H1 (cell line): ENCODE results near the gene GNAI2. TPM values are rescaled to one million over a fixed set of nuclear protein-coding genes. Genes with fewer than 3 reads are reported as not detected.

Experiments used
- CTCF ChIA-PET: fragments of 300-600 bp; sonication (Branson Sonifier 250); formaldehyde crosslinking; loops from one replicate; lab custom pipeline; 2021; ENCODE audit not compliant: partially characterized antibody; lab: Charles Lee
- POLR2A ChIA-PET: fragments of 300-600 bp; sonication (Branson Sonifier 250); formaldehyde crosslinking; loops from one replicate; lab custom pipeline; 2021; ENCODE audit warnings: inconsistent platforms; ENCODE audit not compliant: partially characterized antibody; lab: Charles Lee
- DNase-seq, 2 experiments: peaks; one replicate each; pipeline versions ENCODE4 v3.0.0 to v3.0.0-alpha.2; 2010 to 2022; ENCODE audit warnings: low spot score in 2 of 2, low read depth in 1 of 2, mixed read lengths in 1 of 2
- FAIRE-seq: peaks from 2 replicates; lab custom pipeline; 2011; peaks lifted over from hg19 to GRCh38; lab: Jason Lieb, UNC
- H2AFZ ChIP-seq: 2 replicates; pipeline ENCODE4 v1.8.1; 2012; ENCODE audit warnings: low read length, inconsistent platforms
- H2AK5ac ChIP-seq: 2 replicates; pipeline ENCODE4 v1.6.1; 2013; ENCODE audit warnings: low read depth, low read length
- H2BK120ac ChIP-seq: replicated peaks from 2 replicates; pipeline ENCODE3; 2013; ENCODE audit warnings: low read depth, low read length, inconsistent platforms
- H2BK12ac ChIP-seq: 2 replicates; pipeline ENCODE4 v1.6.1; 2013; ENCODE audit warnings: low read depth, low read length
- H2BK15ac ChIP-seq: 2 replicates; pipeline ENCODE4 v1.6.1; 2013; ENCODE audit warnings: low read length
- H2BK20ac ChIP-seq: 2 replicates; pipeline ENCODE4 v1.6.1; 2013; ENCODE audit warnings: low read length
- H2BK5ac ChIP-seq: 2 replicates; pipeline ENCODE4 v1.6.1; 2013; ENCODE audit warnings: low read depth, low read length
- H3K14ac ChIP-seq: 2 replicates; pipeline ENCODE4 v1.6.1; 2013; ENCODE audit warnings: inconsistent platforms; ENCODE audit not compliant: insufficient read length
- H3K18ac ChIP-seq: 2 replicates; pipeline ENCODE4 v1.6.1; 2013; ENCODE audit warnings: low read length; ENCODE audit errors: extremely low read depth
- H3K23ac ChIP-seq: 2 replicates; pipeline ENCODE4 v1.6.1; 2013; ENCODE audit warnings: inconsistent platforms; ENCODE audit not compliant: insufficient read length
- H3K23me2 ChIP-seq: 2 replicates; pipeline ENCODE4 v1.6.1; 2013; ENCODE audit warnings: low read depth, low read length
- H3K27ac ChIP-seq: 2 replicates; pipeline ENCODE4 v1.6.1; 2011; ENCODE audit warnings: low read depth, low read length, inconsistent platforms
- H3K27me3 ChIP-seq, 4 experiments: replicated peaks in 1 of 4; 1 replicate in 1 of 4; 2 replicates in 3 of 4; pipeline versions ENCODE4 v1.6.1 to v1.8.1; 2011 to 2013; ENCODE audit warnings: low read length in 3 of 4, mild to moderate bottlenecking in 3 of 4, inconsistent platforms in 2 of 4, mixed read lengths in 2 of 4, moderate library complexity in 1 of 4; ENCODE audit not compliant: control insufficient read depth in 3 of 4, insufficient read depth in 3 of 4; ENCODE audit errors: extremely low read depth in 1 of 4
- H3K36me3 ChIP-seq, 4 experiments: 2 replicates each; pipeline versions ENCODE4 v1.6.1 to v1.8.1; 2011 to 2013; ENCODE audit warnings: mild to moderate bottlenecking in 4 of 4, low read length in 3 of 4, moderate library complexity in 2 of 4, control low read depth in 1 of 4, inconsistent platforms in 1 of 4; ENCODE audit not compliant: insufficient read depth in 4 of 4, control insufficient read depth in 2 of 4
- H3K4ac ChIP-seq: replicated peaks from 2 replicates; pipeline ENCODE3; 2013; ENCODE audit warnings: low read length, low read depth, mixed read lengths, inconsistent platforms; ENCODE audit not compliant: insufficient read length
- H3K4me1 ChIP-seq, 4 experiments: replicated peaks in 1 of 4; 1 replicate in 1 of 4; 2 replicates in 3 of 4; pipeline versions ENCODE4 v1.6.1 to v1.8.1; 2011 to 2013; ENCODE audit warnings: low read length in 3 of 4, inconsistent platforms in 2 of 4, mixed read lengths in 1 of 4; ENCODE audit not compliant: insufficient read depth in 4 of 4, control insufficient read depth in 3 of 4
- H3K4me2 ChIP-seq, 2 experiments: 2 replicates each; pipeline versions ENCODE4 v1.6.1 to v1.8.1; 2011 to 2013; ENCODE audit warnings: low read depth in 2 of 2, low read length in 2 of 2, control low read depth in 1 of 2, inconsistent platforms in 1 of 2, mild to moderate bottlenecking in 1 of 2; ENCODE audit not compliant: insufficient read depth in 1 of 2
- H3K4me3 ChIP-seq, 4 experiments: fragments of 200-600, 300-600 bp in 1 of 4; sonication (generic), shearing (Covaris generic), sonication (Bioruptor Twin) in 1 of 4; 2 replicates each; pipeline versions ENCODE4 v1.5.1 to v1.8.1; 2011 to 2016; ENCODE audit warnings: low read length in 4 of 4, low read depth in 3 of 4, control low read depth in 2 of 4, inconsistent platforms in 2 of 4, mild to moderate bottlenecking in 2 of 4, mixed read lengths in 1 of 4, moderate library complexity in 1 of 4; ENCODE audit not compliant: insufficient read depth in 2 of 4; ENCODE audit errors: extremely low read depth in 1 of 4
- H3K56ac ChIP-seq: replicated peaks from 2 replicates; pipeline ENCODE3; 2013; ENCODE audit warnings: low read depth, mild to moderate bottlenecking, mixed read lengths, low read length, inconsistent platforms; ENCODE audit not compliant: insufficient read length
- H3K79me1 ChIP-seq: 2 replicates; pipeline ENCODE4 v1.6.1; 2013; ENCODE audit warnings: low read depth, low read length, control low read depth
- H3K79me2 ChIP-seq, 2 experiments: 2 replicates each; pipeline versions ENCODE4 v1.6.1 to v1.8.1; 2012 to 2013; ENCODE audit warnings: low read length in 2 of 2, mild to moderate bottlenecking in 2 of 2, inconsistent platforms in 1 of 2; ENCODE audit not compliant: insufficient read depth in 2 of 2, control insufficient read depth in 1 of 2
- H3K9ac ChIP-seq, 4 experiments: replicated peaks in 1 of 4; 1 replicate in 1 of 4; 2 replicates in 3 of 4; pipeline versions ENCODE4 v1.6.1 to v1.8.1; 2011 to 2013; ENCODE audit warnings: low read depth in 3 of 4, low read length in 3 of 4, control low read depth in 2 of 4, mild to moderate bottlenecking in 2 of 4, moderate library complexity in 2 of 4, inconsistent platforms in 1 of 4; ENCODE audit errors: extremely low read depth in 1 of 4
- H3K9me3 ChIP-seq, 2 experiments: 2 replicates each; pipeline versions ENCODE4 v1.6.1 to v1.8.1; 2012 to 2013; ENCODE audit warnings: mild to moderate bottlenecking in 2 of 2, moderate library complexity in 2 of 2, control low read depth in 1 of 2, inconsistent platforms in 1 of 2, low read depth in 1 of 2, low read length in 1 of 2, mixed read lengths in 1 of 2; ENCODE audit not compliant: insufficient read depth in 2 of 2
- H4K20me1 ChIP-seq, 2 experiments: replicated peaks in 1 of 2; 2 replicates each; pipeline versions ENCODE3 to v1.8.1; 2011 to 2013; ENCODE audit warnings: inconsistent platforms in 2 of 2, low read length in 2 of 2, mild to moderate bottlenecking in 1 of 2; ENCODE audit not compliant: insufficient read depth in 2 of 2, control insufficient read depth in 1 of 2
- H4K5ac ChIP-seq: 2 replicates; pipeline ENCODE4 v1.6.1; 2013; ENCODE audit warnings: low read length, low read depth, mixed read lengths, inconsistent platforms; ENCODE audit not compliant: insufficient read length
- H4K8ac ChIP-seq: 2 replicates; pipeline ENCODE4 v1.8.0; 2013; ENCODE audit warnings: mild to moderate bottlenecking, moderate library complexity, low read length, inconsistent platforms; ENCODE audit not compliant: insufficient read depth; ENCODE audit errors: extremely low read depth
- H4K91ac ChIP-seq: replicated peaks from 2 replicates; pipeline ENCODE3; 2013; ENCODE audit warnings: low read length, mixed read lengths, inconsistent platforms; ENCODE audit not compliant: insufficient read length
- HDAC6 ChIP-seq: IDR thresholded peaks from one replicate; pipeline ENCODE4 v1.7.1; 2012; ENCODE audit warnings: low read depth, mild to moderate bottlenecking, inconsistent platforms, low read length, moderate library complexity
- KDM1A ChIP-seq: fragments of 200-600, 300-600 bp; sonication (generic); IDR thresholded peaks from 2 replicates; pipeline ENCODE4 v1.7.1; 2016; ENCODE audit warnings: mild to moderate bottlenecking, low read length, borderline replicate concordance
- KDM5A ChIP-seq: fragments of 200-600 bp; IDR thresholded peaks from 2 replicates; pipeline ENCODE4 v1.7.1; 2012; ENCODE audit warnings: mild to moderate bottlenecking, low read length, inconsistent platforms, mixed read lengths
- SAP30 ChIP-seq: fragments of 300-600 bp; sonication (generic); IDR thresholded peaks from 2 replicates; pipeline ENCODE4 v1.7.1; 2012; ENCODE audit warnings: low read length, moderate library complexity, mild to moderate bottlenecking, inconsistent platforms; ENCODE audit not compliant: insufficient read depth, insufficient replicate concordance
- SP2 ChIP-seq: IDR thresholded peaks from 2 replicates; pipeline ENCODE4 v1.6.1; 2012; ENCODE audit warnings: mild to moderate bottlenecking, low read length, inconsistent platforms
- SRF ChIP-seq: IDR thresholded peaks from 2 replicates; pipeline ENCODE4 v1.6.1; 2011; ENCODE audit warnings: mild to moderate bottlenecking, low read depth, low read length, moderate library complexity
- TAF1 ChIP-seq: IDR thresholded peaks from 2 replicates; pipeline ENCODE4 v1.6.1; 2011; ENCODE audit warnings: mild to moderate bottlenecking, low read depth, low read length
- WGBS, 2 experiments: shearing (Covaris generic) in 1 of 2; methylation state at CpG; one replicate each; pipeline versions ENCODE4 v1.1.6 to v1.1.7; 2013 to 2015; ENCODE audit warnings: low lambda C conversion rate in 2 of 2, mixed read lengths in 2 of 2, inconsistent platforms in 1 of 2, low coverage in 1 of 2, missing lambda C conversion rate in 1 of 2; ENCODE audit not compliant: insufficient replicate concordance in 2 of 2, insufficient coverage in 1 of 2, insufficient read length in 1 of 2; ENCODE audit errors: extremely low coverage in 1 of 2, missing lambda C conversion rate in 1 of 2; 5-methylcytosine and 5-hydroxymethylcytosine counted together
- polyA plus RNA-seq, 7 experiments: library from polyadenylated mRNA; depleted of rRNA in 3 of 7; stranded (reverse) in 5 of 7; unstranded in 2 of 7; fragments of >200 nt in 5 of 7; fragments of 200-250 nt in 2 of 7; gene quantifications; 1 replicate in 5 of 7; 2 replicates in 1 of 7; 4 replicates in 1 of 7; pipeline versions ENCODE4 v1.2.1 to v1.2.3, GENCODE V29; 2011 to 2013; ENCODE audit warnings: missing spikeins in 2 of 7, mixed read lengths in 2 of 7
- total RNA-seq: library from RNA; stranded (reverse); fragmentation: NEBNext Ultra II Directional; extraction: Animal tissue kit (Norgen Biotek cat#: 25700); gene quantifications from 2 replicates; pipeline ENCODE4 v1.2.1, GENCODE V29; 2021

The GNAI2 gene
- total and polyA plus RNA-seq, 2 of the 8 experiments (the other 6 are each of a cell fraction or from before 2014, with no cell fraction given) = 168 to 539 TPM

DNA sequence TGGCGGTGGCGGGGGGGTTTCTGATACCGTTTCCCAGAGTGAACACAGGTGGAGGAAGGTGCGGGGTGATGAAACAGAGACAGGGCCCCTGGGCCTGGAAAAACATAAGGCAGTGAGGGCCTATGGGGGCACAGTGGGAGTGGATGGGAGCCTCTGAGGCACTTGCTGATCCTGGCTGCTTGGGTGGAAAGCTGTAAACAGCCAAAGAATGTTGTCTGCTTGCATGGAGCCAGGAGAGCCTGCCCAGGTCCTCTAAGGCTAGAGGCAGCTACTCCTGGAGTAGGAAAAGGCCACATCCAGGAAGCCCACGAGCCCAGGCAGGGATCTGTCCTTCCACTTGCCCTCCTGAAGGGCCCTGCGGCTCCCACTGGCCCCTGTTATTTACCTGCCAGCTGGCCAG lies 30.0 kb downstream of the GNAI2 start:
- Histone ChIP-seq H3K18ac (peak overlapping the region; percentile 48; the same call in 1 of the 2 replicates), H2BK5ac (peak overlapping the region; percentile 86; the same call in 1 of the 2 replicates), H3K4me2 (no peak overlapping the region), H2BK12ac (peak overlapping the region; percentile 91; the same call in 1 of the 2 replicates), H3K14ac (no peak overlapping the region), H2BK20ac (peak overlapping the region; percentile 95), H3K79me1 (no peaks in the 10 kb centered on the region), H3K56ac (no peak overlapping the region), H3K23me2 (peaks cover 4% of the 10 kb centered on the region; the same call in 1 of the 2 replicates), H2AFZ (no peak overlapping the region), H3K27me3 (no peaks in the 10 kb centered on the region; a peak in 3 of 7 replicates), H3K9me3 (no peaks in the 10 kb centered on the region), H4K8ac (no peak overlapping the region), H4K20me1 (peaks cover 0 to 1% of the 10 kb centered on the region in 2 experiments), H3K9ac (no peak overlapping the region), H3K27ac (no peak overlapping the region), H2BK120ac (no peak overlapping the region), H3K4ac (peak overlapping the region; percentile 86), H3K23ac (no peak overlapping the region), H3K4me3 (no peak overlapping the region), H2AK5ac (no peak overlapping the region), H3K36me3 (no peaks in the 10 kb centered on the region), H3K79me2 (no peaks in the 10 kb centered on the region), H4K5ac (no peak overlapping the region), H2BK15ac (peak overlapping the region; percentile 95; the same call in 1 of the 2 replicates), H3K4me1 (peaks cover 0 to 51% (median 38%) of the 10 kb centered on the region in 4 experiments; a peak in 6 of 7 replicates), H4K91ac (peak overlapping the region; percentile 95)
- 82% methylated on average over 6 of the region's 6 CpGs; no CpG with 5 or more reads in 1 of the 2 experiments for WGBS, 2 experiments
- DNase-seq (no peak), FAIRE-seq (no peak)
- TF ChIP-seq TAF1 (no peak), SAP30 (no peak), KDM5A (no peak), KDM1A (no peak), SP2 (no peak), SRF (no peak), HDAC6 (no peak)
- POLR2A ChIA-PET = interaction anchor here (0.6 to 3.5 kb wide), 5 partner anchors 12 to 71 kb away, joined by 3 to 19 read pairs (median 4); partner anchors contain the start of genes GNAI2 and LSMEM2
- CTCF ChIA-PET = interaction anchor here (0.9 to 53.5 kb wide), 8 partner anchors 8 to 97 kb away, joined by 3 to 2149 read pairs (median 76); partner anchors contain the start of genes GNAI2, GNAT1, HYAL2 and LSMEM2
